HG02571 (cell line): ENCODE data around the gene CA5A.

Experiments used
- ATAC-seq: cut with Tn5 transposase; IDR thresholded peaks from one replicate; pipeline ENCODE4 v1.9.1; 2021; ENCODE audit warnings: mild to moderate bottlenecking, moderate library complexity; ENCODE audit not compliant: unreplicated experiment

CA5A gene

GRCh38 chr16:87964049-87964659 is 27.8 kb upstream of the CA5A start:
- ATAC-seq = no peak

GRCh38 chr16:87963400-87963799 is 27.1 kb upstream of the CA5A start:
- ATAC-seq = no peak

- no peak for ATAC-seq
Observed at GRCh38 chr16:87961623-87962022, 25.3 kb upstream of the CA5A start.

- no peak for ATAC-seq
Observed at GRCh38 chr16:87960852-87961251, 24.5 kb upstream of the CA5A start.

GRCh38 chr16:87960296-87960695 is 24.0 kb upstream of the CA5A start:
- ATAC-seq = no peak

- ATAC-seq = no peak
Observed at GRCh38 chr16:87959391-87959990, 23.2 kb upstream of the CA5A start.

- no peak for ATAC-seq
Observed at GRCh38 chr16:87958632-87959031, 22.3 kb upstream of the CA5A start.

- no peak for ATAC-seq
Observed at GRCh38 chr16:87957296-87958094, 21.2 kb upstream of the CA5A start.

GRCh38 chr16:87956365-87957231 is 20.3 kb upstream of the CA5A start:
- no peak for ATAC-seq

GRCh38 chr16:87956098-87956364 is 19.7 kb upstream of the CA5A start:
- ATAC-seq = no peak

- no peak for ATAC-seq
Observed at GRCh38 chr16:87955302-87956097, 19.2 kb upstream of the CA5A start.

GRCh38 chr16:87954826-87955225 is 18.5 kb upstream of the CA5A start:
- no peak for ATAC-seq

- no peak for ATAC-seq
Observed at GRCh38 chr16:87954361-87954760, 18.0 kb upstream of the CA5A start.

GRCh38 chr16:87953308-87954215 is 17.2 kb upstream of the CA5A start:
- no peak for ATAC-seq

GRCh38 chr16:87952751-87953150 is 16.4 kb upstream of the CA5A start:
- ATAC-seq = no peak

- ATAC-seq = peak; percentile 2
Observed at GRCh38 chr16:87951552-87952538, 15.5 kb upstream of the CA5A start.

- ATAC-seq = peak; percentile 81
Observed at GRCh38 chr16:87950765-87951551, 14.6 kb upstream of the CA5A start, which contains the start of gene BANP. BANP (plus strand) TSS chr16:87951434; CDS start chr16:87975116, 23,682 bp downstream.
